A549 (cell line): ENCODE data around the gene KLHL2.

ENCODE experiments used
- EHMT2 ChIP-seq: fragments of 200-600 bp; sonication (generic); IDR thresholded peaks from 2 replicates; pipeline ENCODE4 v1.6.1; 2016; ENCODE audit warnings: antibody characterized with exemption, low read depth, mild to moderate bottlenecking, moderate library complexity
- EP300 ChIP-seq, 2 experiments: fragments of >200 bp; sonication (Bioruptor Twin); formaldehyde crosslinking; IDR thresholded peaks; 2 replicates in 1 of 2; 3 replicates in 1 of 2; pipeline ENCODE4 v1.6.1; 2016 to 2017
- HDAC2 ChIP-seq: fragments of 200-600 bp; sonication (generic); IDR thresholded peaks from 2 replicates; pipeline ENCODE4 v1.6.1; 2016
- JUN ChIP-seq, 2 experiments: fragments of >200 bp; sonication (Bioruptor Twin); formaldehyde crosslinking; IDR thresholded peaks; 2 replicates in 1 of 2; 3 replicates in 1 of 2; pipeline ENCODE4 v1.6.1; 2016 to 2017
- KDM5A ChIP-seq: fragments of 200-600 bp; sonication (generic); IDR thresholded peaks from 2 replicates; pipeline ENCODE4 v1.6.1; 2016; ENCODE audit warnings: antibody characterized with exemption, mild to moderate bottlenecking
- MAFK ChIP-seq: fragments of 450-650 bp; IDR thresholded peaks from 2 replicates; pipeline ENCODE4 v1.6.1; 2014; ENCODE audit not compliant: partially characterized antibody
- POLR2A ChIP-seq: IDR thresholded peaks from 2 replicates; pipeline ENCODE4 v1.6.1; 2012; ENCODE audit warnings: mild to moderate bottlenecking, low read length
- RAD21 ChIP-seq, 2 experiments: fragments of >200 bp in 1 of 2; sonication (Bioruptor Twin) in 1 of 2; formaldehyde crosslinking in 1 of 2; IDR thresholded peaks in 1 of 2; conservative IDR thresholded peaks in 1 of 2; 2 replicates in 1 of 2; 3 replicates in 1 of 2; pipeline ENCODE4 v1.6.1; 2012 to 2018; ENCODE audit warnings: inconsistent platforms in 1 of 2
- SMC3 ChIP-seq: fragments of >200 bp; sonication (Bioruptor Twin); formaldehyde crosslinking; IDR thresholded peaks from 3 replicates; pipeline ENCODE4 v1.6.1; 2018; ENCODE audit warnings: inconsistent platforms
- ZC3H11A ChIP-seq: fragments of 450-650 bp; IDR thresholded peaks from 2 replicates; pipeline ENCODE4 v1.6.1; 2014; ENCODE audit warnings: antibody characterized with exemption, mild to moderate bottlenecking
- TF ChIP-seq, protein P1 (sequence below): fragments of >200 bp; sonication (Bioruptor Twin); formaldehyde crosslinking; IDR thresholded peaks from 3 replicates; pipeline ENCODE4 v1.5.1; 2016
- TF ChIP-seq, protein P2 (sequence below): fragments of 450-650 bp; IDR thresholded peaks from 2 replicates; pipeline ENCODE4 v1.6.1; 2014; ENCODE audit warnings: antibody characterized with exemption

DNA sequence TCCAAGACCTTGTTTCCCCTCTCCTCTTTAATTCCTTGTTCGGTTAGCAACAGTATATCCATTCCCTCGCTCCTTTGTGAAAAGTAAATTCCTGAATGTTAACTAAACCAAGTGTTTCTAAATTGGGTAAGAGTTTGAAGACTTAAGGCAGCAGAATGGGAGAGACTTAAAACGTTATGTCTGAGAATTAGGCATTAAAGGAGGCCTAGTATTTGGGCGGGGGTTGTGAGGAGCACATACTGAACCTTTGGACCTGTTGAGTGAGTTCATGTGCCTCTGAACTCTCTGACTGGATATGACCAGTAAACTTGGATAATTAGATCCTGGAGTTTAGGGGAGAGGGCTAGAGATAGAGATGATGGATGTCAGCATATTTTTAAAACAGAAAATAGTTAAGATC, 121.3 kb downstream of the KLHL2 start:
- TF ChIP-seq POLR2A: no peak
- no peak for TF ChIP-seq RAD21 (conservative IDR thresholded peaks at IDR 0.05 in 1 of 2, IDR thresholded peaks at IDR 0.05 in 1 of 2)
- no peak for TF ChIP-seq KDM5A
- TF ChIP-seq, protein P1, sequence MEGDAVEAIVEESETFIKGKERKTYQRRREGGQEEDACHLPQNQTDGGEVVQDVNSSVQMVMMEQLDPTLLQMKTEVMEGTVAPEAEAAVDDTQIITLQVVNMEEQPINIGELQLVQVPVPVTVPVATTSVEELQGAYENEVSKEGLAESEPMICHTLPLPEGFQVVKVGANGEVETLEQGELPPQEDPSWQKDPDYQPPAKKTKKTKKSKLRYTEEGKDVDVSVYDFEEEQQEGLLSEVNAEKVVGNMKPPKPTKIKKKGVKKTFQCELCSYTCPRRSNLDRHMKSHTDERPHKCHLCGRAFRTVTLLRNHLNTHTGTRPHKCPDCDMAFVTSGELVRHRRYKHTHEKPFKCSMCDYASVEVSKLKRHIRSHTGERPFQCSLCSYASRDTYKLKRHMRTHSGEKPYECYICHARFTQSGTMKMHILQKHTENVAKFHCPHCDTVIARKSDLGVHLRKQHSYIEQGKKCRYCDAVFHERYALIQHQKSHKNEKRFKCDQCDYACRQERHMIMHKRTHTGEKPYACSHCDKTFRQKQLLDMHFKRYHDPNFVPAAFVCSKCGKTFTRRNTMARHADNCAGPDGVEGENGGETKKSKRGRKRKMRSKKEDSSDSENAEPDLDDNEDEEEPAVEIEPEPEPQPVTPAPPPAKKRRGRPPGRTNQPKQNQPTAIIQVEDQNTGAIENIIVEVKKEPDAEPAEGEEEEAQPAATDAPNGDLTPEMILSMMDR: no peak
- TF ChIP-seq JUN (IDR thresholded peaks at IDR 0.05): no peak
- no peak for TF ChIP-seq HDAC2
- no peak for TF ChIP-seq EHMT2
- TF ChIP-seq EP300 (IDR thresholded peaks at IDR 0.05): no peak
- no peak for TF ChIP-seq ZC3H11A
- TF ChIP-seq SMC3: no peak
- no peak for TF ChIP-seq MAFK
- TF ChIP-seq, protein P2, sequence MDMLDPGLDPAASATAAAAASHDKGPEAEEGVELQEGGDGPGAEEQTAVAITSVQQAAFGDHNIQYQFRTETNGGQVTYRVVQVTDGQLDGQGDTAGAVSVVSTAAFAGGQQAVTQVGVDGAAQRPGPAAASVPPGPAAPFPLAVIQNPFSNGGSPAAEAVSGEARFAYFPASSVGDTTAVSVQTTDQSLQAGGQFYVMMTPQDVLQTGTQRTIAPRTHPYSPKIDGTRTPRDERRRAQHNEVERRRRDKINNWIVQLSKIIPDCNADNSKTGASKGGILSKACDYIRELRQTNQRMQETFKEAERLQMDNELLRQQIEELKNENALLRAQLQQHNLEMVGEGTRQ: no peak
